HPDE6-E6E7 (cell line): ENCODE measurements around the gene SUN5.
"Not testable (repeated sequence)": the region's sequence is repeated elsewhere in the genome, so short reads cannot be mapped to it uniquely, and the experiment has no call there.

Experiments used
- DNase-seq: peaks from one replicate; pipeline ENCODE4 v3.0.0; 2011; ENCODE audit warnings: missing footprints; ENCODE audit errors: extremely low spot score

The SUN5 gene

DNA sequence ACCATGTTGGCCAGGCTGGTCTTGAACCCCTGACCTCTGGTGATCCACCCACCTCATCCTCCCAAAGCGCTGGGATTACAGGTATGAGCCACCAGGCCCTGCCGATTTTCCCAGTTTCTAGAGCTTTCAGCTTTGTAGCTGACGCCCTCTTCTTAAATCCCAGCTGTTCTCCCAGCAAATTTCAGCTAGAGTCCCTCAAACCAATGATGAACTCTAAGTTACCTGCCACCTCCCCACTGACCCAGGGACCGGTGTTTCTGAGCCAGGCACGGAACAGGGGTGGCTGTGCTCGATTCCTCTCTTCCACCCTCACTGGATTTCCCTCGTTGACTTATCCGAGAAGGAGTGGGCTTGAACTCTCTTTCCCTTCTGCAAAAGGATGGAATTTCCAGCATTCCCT, 39.1 kb downstream of the SUN5 start:
- DNase-seq, result no peak

DNA sequence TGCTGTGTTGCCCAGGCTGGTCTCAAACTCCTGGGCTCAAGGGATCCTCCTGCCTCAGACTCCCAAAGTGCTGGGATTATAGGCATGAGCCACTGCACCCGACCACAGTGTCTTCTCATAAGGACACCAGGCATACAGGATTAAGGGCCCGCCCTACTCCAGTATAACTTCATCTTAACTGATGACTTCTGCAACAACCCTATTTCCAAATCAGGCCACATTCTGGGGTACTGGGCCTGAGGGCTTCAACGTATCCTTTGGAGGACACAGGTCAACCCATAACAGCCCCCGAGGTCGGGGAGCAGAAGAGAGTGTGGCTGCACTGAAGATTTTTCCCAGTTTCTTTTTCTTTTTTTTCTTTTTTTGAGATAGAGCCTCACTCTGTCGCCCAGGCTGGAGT, 39.7 kb downstream of the SUN5 start:
- no peak for DNase-seq

DNA sequence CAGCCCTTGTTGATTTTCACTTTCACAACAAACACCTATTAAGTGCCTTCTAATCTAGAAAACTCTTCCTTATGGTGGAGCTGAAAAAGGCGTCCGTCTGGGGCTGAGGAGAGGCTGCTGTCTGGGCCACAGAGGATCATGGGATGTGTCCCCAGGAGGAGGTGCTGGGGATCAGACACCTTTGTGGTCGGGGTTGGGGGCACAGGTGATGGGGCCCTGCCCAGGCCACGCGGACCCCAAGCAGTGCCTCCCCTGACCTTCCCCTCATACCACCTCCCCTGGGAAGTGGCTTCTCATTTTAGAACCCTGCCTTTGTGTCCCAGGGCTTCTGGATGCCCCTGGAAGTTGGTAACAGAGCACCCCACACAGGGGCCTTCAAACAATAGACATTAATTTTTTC, 41.1 kb downstream of the SUN5 start:
- no peak for DNase-seq

DNA sequence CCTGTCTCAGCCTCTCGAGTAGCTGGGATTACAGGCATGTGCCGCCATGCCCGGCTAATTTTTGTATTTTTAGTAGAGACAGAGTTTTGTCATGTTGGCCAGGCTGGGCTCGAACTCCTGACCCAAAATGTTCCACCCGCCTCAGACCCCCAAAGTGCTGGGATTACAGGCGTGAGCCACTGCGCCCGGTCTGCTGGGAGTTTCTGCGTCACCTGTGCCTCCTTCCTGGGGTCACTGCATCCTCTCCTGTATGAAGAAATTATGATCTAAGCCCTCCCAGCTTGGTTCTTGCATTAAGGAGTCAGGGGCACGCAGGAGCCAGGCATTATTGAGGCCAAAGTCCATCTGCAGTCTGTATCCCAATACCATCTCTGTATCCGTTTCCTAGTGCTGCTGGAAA, 41.6 kb downstream of the SUN5 start:
- not testable (repeated sequence) for DNase-seq

DNA sequence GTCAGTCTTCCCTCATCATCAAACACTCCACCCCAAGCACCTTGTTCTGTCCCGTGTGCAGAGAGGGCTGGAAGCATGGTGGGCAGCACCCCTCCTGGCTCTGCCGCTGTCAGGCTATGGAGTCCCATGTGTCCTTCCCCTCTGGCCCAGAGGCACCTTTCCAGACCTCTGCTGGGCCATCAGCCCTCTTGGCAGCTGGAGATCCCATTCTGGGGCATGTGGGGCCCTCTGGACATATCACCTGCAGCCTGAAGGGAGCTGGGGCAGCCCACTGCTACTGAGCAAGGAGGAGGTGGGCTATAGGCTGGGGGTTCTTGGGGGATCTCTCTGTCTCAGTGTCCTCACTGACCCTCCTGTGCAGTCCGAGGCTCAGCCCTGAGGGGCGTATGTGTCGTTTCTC, 42.2 kb downstream of the SUN5 start:
- no peak for DNase-seq

DNA sequence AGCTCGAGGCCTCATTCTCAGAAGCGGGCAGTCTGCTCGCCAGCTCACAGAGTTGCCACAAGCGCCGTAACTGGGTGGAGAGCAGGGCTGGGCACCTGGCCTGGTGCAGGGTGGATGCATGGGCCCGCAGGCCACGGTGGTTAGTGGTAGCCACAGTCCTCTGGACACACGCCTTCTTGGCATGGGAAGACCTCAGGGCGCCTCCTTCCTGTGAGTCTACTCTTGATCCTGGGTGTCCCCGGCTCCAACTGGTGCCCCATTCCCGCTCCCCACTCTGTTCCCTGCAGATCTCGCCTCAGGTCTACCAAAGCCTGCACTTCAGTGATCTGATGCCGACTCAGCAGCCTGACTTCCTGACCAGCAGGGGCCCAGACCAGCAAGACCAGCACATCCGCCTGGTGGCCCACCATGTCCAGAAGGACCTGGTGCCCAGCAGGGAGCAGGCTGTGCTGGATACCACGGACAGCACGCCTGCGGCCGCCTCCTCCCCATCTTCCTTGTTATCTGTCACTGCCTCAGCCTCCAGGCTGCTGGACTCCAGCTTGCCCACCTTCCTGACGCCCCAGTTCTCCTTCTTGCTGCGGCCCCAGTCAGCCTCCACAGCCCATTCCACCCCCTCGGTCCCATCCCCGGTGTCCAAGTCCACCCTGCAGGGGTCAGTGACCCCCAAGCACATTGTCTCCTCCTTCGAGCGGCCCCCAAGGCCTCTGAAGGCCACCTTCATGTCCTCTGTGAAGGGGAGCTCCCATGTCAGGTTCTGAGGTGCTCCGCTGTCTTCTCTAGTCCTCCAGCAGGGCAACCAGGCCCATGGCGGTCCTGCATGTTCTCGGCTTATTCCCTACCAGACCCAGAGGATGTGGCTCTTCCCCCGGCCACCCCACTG, 43.1 kb downstream of the SUN5 start:
- DNase-seq, result no peak

DNA sequence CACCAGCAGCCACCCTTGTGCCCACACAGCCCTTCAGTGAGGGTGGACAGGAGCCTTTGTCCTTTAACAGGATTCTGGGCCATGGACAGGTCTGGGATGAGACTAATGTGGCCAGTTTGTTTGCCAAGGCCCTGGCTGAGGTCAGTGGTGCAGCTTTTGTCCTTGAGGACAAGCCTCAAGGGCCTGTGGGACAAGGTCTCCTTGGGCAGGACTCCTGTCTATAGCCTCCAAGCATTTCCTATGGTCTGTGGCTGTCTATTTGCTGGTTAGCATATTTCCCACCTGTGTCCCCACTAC, 44.1 kb downstream of the SUN5 start:
- DNase-seq, result no peak

DNA sequence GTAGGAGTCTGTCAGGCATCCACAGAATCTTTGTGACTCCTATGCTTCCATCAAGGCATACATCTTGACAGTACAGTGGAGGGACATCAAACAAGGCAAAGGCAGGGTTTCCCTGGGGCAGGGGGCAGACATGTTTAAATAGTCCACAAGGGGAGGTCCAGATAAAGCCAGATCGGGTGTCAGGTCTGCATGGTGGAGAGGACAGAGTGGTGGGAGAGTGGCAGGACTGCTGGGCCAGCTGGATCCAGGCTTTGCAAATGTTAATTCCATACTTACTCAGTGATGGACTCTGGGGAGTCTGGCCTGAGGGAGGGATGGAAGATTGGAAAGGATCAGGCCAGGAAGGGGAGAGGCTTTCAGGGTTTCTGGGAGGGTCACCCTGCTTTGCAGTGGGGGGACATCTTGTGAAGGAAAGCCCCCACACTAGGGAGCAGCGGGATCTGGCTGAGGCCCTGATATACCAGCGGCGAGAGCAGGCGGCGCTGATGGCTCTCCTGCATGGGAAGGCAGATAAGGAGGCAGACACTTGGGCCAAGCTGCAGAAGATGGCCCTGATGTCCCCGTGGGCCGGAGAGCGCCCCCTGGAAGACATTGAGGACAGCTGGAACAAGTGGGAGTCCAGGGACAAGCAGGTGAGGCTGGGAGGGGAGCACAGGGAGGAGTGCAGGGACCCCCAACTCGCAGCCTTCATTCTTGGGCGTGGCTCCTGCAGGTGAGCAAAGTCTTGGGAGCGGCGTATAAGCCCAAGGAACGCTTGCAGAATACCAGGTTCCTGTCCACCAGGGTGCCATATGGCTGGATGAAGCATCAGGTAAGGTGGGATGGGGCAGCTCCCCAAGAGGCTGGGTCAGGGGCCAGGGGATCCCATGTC, 44.6 kb downstream of the SUN5 start:
- no peak for DNase-seq

DNA sequence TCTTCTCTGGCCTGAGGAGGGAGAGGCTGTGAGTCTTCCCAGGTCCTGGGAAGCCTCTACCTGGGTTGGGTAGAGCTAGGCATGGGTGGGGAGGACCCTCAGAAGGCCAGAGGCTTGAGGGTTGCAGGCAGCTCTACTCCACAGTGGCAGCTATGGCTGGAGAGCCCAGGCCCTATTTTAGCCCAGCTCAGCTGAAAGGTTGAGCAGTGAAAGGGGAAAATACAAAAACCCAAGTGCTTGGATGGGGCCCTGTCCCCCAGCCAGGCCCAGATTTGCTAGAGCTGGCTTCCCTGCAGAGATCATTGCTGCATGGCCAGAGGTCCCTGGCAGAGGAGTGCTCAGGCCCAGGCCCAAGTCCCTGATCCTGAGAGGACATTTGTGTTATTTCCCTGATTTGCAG, 45.7 kb downstream of the SUN5 start:
- no peak for DNase-seq

DNA sequence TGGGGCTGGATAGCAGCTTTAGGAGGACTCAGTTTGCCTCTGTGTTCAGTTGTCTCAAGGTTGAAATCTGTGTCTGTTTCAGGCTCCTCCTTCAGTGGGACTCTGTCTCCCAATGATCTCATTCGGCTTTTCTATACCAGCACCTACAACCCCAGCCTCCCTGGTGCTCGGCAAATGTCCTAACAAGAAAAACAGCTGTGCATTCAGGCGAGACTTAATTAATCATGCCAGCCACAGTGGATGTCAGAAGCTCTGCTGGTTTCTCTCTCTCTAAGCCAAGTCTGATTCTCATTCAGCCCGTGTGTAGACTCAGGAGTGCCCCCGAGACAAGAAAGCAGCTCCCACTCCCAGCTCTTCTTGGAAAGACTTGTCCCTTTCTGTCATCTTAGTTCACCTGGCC, 46.8 kb downstream of the SUN5 start:
- no peak for DNase-seq

DNA sequence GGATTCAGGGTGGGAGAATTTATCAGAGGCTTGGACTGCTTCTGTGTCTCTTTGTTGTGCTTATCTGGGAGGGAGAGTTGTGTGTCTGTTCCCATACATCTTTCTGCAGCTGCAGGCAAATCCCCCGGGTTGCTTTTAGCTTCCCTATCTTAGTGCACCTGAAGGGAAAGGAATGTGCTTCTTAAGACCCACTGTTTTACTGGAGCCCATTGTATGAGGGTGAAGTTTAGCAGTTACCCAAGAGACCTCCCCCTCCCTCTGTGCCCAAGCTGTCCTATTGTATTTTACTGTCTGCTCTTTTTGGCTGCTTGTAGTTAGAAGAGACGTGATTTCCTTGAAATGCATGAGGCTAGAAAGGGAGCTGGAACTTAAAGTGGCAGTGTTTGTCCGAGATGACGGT, 53.7 kb downstream of the SUN5 start:
- not testable (repeated sequence) for DNase-seq

DNA sequence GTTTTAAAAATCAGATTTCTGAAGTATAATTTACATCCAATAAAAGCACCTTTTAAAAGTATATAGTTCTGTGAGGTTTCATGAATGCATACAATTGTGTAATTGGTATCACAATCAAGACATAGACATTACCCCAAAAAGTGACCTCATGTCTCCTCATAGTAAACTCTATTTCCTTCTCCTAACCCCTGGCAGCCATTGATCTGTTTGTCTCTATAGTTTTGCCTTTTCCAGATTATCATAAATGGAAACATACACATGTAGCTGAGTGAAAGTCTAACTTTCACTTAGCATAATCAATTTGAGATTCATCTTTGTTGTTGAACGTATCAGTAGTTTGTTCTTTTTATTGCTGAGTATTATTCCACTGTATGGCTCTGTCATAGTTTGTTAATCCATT, 57.6 kb downstream of the SUN5 start:
- no peak for DNase-seq

DNA sequence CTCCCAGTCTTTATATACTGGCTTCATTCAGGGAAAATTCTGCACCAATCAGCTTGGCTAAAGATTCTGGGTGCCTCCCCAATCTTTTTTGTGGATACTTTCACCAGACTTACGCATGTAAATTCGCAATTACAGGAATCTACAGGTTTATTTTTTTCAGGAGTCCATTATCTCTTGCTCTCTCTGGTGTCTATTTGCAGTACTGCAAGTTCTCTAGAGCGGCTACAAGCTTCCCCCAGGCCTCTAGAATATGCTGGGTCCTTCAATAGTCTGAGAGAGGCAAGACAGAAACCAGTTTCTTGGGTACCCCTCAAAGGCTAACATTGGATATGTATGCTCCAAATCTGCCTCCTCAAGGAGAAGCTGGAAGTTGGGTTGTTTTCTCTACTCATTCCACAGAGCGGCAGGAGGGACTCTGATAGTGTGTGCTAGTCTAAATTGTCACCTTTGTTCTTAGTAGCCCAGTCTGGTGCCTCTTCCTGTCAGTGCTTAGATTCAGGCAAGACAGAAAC, 58.5 kb downstream of the SUN5 start:
- peak; percentile 74 for DNase-seq

DNA sequence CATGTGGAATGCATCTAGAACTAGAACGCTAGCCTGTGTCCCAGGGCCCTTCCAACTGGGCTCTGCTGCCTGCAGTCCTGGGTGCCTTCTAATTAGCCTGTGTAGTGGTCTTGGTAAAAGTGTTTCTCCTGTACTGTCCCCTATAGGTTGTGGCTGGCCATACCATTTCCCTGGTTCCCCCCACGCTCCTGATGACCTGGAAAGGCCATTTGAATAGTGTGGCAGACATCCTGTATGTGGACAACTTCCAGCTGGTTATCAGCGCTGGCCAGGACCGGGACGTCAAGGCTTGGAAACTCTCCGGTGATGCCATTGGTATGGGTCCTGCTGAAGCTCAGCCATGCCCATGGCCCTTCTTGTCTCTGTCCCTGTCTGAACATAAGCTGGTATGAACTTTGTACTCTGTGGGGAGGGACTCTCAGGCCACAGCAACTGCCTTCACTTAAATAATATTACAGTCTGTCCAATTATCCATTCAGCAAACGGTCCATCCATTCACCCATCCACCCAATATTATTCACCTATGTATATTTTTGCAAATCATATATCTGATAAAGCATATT, 60.7 kb downstream of the SUN5 start:
- no peak for DNase-seq

DNA sequence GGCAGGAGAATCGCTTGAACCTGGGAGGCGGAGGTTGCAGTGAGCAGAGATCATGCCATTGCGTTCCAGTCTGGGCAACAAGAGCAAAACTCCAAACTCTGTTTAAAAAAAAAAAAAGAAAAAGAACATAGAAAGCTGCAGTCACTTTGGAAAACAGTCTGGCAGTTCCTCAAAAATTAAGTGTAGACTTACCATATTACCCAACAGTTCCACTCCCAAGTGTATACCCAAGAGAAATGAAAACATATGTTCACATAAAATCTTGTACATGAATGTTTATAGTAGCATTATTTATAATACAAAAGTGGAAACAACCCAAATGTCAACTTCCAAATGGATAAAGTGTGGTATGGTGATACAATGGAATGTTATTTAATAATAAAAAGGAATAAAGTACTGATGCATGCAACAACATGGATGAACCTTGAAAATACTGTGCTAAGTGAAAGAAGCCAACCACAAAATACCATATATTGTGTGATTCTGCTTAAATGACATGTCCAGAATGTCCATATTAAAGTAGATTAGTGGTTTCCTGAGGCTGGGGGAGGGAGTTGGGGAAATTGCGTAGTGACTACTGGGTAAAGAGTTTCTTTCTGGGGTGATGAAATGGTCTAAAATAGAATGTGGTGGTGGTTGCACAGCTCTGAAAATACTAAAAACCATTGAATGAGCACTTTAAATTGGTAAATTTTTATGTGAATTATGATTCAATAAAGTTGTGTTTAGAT, 62.9 kb downstream of the SUN5 start:
- DNase-seq, result no peak

DNA sequence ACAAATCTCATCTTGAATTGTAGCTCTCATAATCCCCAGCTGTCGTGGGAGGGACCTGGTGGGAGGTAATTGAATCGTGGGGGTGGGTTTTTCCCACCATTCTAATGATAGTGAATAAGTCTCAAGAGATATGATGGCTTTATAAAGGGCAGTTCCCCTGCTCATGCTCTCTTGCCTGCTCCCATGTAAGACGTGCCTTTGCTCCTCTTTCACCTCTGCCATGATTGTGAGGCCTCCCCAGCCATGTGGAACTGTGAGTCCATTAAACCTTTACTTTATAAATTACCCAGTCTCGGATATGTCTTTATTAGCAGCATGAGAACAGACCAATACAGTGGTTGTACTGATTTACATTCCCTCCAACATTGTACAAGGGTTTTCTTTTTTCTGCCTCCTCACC, 69.7 kb downstream of the SUN5 start:
- no peak for DNase-seq
